Stimulated activated CD8-positive, alpha-beta memory T cell treated with anti-CD3 and anti-CD28 coated beads, Interleukin-15, amount 100 ng/mL, for 48 hours (primary cell): Measurements from ENCODE around the gene GAB1.

Experiments
- DNase-seq, 2 donors: peaks; one replicate each; pipeline ENCODE4 v3.0.0-alpha.2; 2020; ENCODE audit warnings: low read depth in 2 of 2

GAB1 gene

DNA sequence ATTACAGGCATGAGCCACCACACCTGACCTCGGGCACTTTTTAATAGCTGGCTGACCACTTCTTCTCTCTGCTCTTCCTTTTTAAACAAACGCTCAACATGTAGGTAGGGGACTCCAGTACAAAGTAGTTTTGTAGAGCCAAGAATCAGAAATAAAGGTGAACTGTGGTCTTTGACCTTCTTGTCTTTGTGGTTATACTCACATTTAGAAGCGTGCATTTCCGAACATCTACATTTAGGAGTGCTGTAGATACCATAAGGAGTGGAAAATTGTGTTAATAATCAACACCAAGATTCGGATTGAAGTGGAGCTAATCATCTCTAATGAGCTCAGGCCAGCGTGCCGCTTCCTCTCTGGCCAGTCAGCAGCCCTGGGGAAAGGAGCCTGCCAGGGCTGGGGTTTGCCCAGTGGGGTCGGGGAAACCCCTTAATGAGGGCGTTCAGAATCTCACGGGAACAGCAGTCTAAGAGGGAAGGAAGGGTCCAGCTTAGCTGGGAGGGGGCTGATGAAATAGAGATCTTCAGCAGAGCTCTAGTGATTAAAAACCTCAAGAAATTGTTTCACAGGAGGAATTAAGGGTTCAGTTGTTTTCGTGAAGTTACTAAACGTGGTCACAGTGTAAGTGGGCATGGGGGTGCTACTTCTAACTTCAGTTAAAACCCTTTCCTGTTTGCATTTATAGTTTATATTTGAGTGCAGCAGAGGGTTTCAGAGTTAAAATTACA is 81.2 kb downstream of the GAB1 start:
- no peak for DNase-seq

DNA sequence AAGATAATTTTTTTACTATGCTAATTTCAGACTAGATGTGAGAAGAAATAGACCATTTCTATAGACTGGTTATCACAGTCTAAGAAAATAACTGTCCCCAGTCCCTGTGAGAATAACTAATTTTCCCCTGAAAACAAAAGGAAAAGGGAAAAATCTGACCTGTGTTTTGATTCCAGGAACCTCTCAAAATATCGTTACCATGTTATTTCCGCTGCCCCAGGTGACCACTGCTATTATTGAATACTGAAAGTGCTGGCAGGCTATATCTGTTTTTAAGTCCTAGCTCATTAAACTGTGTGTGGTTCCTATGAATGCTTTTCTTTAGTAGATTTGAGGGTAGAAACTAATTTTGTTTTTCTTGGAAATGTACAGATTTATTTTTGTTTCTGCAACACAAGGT is 83.6 kb downstream of the GAB1 start:
- no peak for DNase-seq

GRCh38 chr4:143421609-143422008 is 84.9 kb downstream of the GAB1 start:
- no peak for DNase-seq

DNA sequence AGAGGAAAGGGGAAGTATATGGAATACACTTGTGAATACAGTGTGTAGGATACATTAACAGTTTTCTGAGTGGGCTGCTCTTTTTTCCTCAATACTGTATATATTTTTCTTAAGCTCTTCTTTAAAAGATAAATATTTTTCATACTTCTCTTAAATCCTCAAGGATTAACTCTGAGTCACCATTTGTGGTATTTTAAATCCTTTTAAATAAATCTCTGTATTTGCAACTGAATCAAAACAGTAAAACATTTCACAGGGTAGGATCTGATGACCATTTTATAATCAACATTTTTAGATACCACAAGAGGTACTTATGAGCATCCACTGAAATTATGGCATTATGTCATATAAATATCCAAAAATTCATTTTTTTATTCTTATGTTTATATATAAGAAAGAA is 87.6 kb downstream of the GAB1 start:
- DNase-seq, result no peak

- DNase-seq, result no peak
Measured at GRCh38 chr4:143431526-143432257, 95.0 kb downstream of the GAB1 start.

DNA sequence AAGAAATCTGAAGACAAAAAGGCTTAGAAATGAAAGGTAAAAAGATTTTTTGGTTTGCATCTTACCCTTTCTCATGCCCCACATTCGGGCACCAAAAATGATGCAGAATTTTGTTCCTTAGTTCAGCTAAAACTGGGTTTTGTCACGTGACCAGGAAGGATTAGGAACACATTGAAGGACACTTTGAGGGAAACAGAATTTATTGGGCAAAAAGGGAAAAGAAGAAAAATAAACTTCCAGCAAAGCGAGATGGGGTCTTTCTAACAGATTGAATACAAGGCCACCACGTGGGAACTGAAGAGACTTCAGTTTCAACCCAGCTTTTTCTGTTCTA is 95.5 kb downstream of the GAB1 start:
- DNase-seq, result no peak

DNA sequence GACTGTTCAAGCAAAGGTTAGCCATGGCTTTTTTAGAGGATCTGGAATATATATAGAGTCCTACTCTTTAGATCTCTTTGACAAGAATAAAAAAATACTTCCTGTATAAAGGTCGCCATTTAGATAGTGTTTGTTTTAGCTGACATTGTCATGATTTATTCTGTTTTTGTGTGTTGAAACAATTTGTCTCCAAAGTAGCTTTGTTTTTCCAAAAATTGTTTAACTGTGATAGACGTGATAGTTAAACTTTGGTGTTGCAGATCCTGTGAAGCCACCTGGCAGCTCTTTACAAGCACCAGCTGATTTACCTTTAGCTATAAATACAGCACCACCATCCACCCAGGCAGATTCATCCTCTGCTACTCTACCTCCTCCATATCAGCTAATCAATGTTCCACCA is 96.6 kb downstream of the GAB1 start:
- DNase-seq, result no peak

DNA sequence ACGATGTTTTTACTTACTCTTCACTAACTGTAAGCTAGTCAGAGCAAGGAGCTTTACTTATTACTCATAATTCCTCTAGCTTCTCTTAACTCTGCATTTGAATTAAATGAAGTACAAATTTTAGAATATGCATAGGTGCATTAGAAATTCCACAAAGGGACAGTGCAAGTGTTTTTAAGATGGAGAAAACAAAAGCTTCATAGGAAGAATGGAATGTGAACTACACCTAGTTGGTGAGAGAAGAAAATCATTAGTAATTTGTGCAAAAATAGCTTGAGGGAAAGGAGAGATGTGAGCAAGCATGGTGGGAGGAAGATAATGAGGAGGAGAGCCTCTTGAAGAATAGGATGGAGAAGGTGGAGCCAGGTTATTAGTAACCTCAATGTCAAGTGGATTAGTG is 99.3 kb downstream of the GAB1 start:
- DNase-seq, result no peak

- DNase-seq, result no peak
Measured at GRCh38 chr4:143437476-143437875, 100.8 kb downstream of the GAB1 start.

GRCh38 chr4:143437937-143438336 is 101.3 kb downstream of the GAB1 start:
- DNase-seq, result no peak

GRCh38 chr4:143438710-143439109 is 102.0 kb downstream of the GAB1 start:
- DNase-seq, result no peak

DNA sequence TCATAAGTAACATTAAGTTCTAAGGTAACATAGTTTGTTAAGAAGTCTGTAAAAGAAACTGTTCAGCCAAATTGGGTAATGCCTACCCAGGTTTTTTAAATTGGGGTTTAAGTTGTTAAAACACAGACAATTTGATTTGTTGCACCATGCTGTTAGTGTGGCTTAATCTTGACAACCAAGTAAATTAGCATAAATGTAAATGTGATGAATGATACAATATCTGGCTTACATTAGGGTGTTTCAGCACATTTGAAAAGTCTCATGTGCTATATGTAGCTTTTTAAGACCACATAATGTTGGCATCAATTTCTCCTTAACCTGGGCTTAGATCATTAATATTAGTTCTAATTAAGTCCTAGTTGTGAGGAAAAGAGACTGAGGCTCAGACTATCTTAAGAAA is 104.4 kb downstream of the GAB1 start:
- DNase-seq, result no peak

DNA sequence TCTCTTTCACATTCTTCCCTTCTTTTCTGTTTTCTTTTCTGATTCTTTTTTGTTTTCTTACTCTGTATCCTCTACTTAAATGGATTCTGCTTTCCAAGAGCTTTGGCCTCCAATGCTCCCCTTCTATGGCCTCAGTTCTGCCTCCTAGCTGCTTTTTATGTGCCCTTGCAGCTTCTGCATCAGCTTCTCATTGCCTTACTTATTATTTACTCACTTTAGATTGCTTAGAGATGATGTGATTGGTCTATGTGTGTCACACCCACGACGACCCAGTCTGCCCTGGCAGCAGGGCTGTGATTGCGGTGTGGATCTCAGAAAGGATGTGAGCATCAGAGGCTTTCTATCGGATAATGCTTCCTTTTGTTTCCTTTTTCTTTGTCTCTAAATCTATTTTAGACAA is 105.0 kb downstream of the GAB1 start:
- no peak for DNase-seq

- DNase-seq, result no peak
Measured at GRCh38 chr4:143443728-143444127, 107.1 kb downstream of the GAB1 start.

DNA sequence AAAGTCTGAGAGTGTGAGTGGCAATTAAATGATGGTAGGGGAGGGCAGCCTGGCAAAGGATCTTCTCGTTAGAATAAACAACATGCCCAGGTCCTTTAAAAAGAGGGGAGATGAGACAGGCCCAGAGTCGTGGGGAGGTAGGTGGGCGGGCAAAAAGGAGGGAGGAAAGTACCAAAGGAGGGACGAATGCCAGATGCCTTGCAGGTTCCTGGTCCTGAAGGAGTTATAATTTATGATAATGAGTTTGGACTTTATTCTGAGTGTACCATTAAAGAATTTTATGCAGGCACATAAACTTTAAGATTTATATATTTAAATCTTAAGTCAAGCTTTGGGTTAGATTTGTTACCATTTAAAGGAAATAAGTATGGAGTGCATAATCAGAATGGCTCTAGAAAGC is 114.5 kb downstream of the GAB1 start:
- no peak for DNase-seq

DNA sequence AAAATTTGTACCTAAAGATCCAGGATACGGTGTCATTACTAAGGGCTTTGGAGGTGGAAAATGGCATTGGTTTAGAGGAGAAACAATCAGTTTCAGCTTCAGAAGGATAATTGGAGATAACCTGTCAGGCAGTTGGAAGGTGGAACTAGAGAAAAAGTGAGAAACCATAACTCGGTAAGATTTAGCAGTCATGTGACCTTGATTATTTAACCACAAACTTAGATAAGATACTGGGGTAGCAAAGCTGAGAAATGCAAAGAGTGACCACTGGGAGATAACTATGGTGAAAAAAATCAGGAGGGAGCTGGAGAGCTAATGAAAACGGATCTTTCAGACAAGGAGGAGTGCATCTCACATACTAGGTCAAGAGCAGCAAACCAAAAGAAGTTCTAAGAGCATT is 118.5 kb downstream of the GAB1 start:
- DNase-seq, result no peak

GRCh38 chr4:143458966-143459365 is 122.3 kb downstream of the GAB1 start:
- DNase-seq, result no peak

GRCh38 chr4:143473334-143474126 is 136.9 kb downstream of the GAB1 start:
- no peak for DNase-seq

GRCh38 chr4:143477487-143477886 is 140.8 kb downstream of the GAB1 start:
- DNase-seq, result no peak

DNA sequence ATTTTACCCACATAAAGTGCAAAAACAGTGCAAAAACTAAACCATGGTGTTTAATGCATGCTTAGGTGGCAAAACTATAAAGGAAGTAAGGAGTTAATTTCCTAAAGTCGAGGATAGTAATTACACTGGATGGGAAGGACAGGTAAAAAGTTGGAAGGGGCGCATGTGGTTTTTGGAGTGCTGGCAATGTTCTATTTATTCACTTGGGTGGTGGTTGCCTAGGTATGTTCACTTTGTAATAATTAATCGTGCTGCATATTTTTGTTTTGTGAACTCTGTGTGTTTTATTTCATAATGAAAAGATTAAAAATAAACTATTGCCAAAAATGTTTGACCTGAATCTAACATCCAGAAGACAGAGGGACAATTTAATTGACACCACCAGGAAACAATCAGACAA is 144.7 kb downstream of the GAB1 start:
- DNase-seq, result no peak

- no peak for DNase-seq
Measured at GRCh38 chr4:143482840-143483239, 146.2 kb downstream of the GAB1 start.

- no peak for DNase-seq
Measured at GRCh38 chr4:143486314-143486713, 149.6 kb downstream of the GAB1 start.

- no peak for DNase-seq
Measured at GRCh38 chr4:143488687-143489086, 152.0 kb downstream of the GAB1 start.
